Activated T-helper 1 cell treated with Interleukin-2 at 50 U/mL for 16 hours (primary cell): ENCODE data around the gene EFNB2.

ENCODE experiments used
- DNase-seq: peaks from one replicate; pipeline ENCODE4 v3.0.0-alpha.2; 2020; ENCODE audit warnings: low read depth

The EFNB2 gene

GRCh38 chr13:106535552-106536243 lies at the start of gene EFNB2:
Gene EFNB2, minus strand, starts transcription at chr13:106535662. Its CDS starts 698 bp downstream, at chr13:106534964.
- DNase-seq, result peak; percentile 81

- DNase-seq, result no peak
Observed at GRCh38 chr13:106581225-106581624, 45.8 kb upstream of the EFNB2 start.

GRCh38 chr13:106575896-106576295 lies 40.4 kb upstream of the EFNB2 start:
- DNase-seq, result no peak

- no peak for DNase-seq
Observed at GRCh38 chr13:106573868-106574267, 38.4 kb upstream of the EFNB2 start.

GRCh38 chr13:106573284-106573846 lies 37.9 kb upstream of the EFNB2 start:
- no peak for DNase-seq

- DNase-seq, result peak; percentile 56
Observed at GRCh38 chr13:106570299-106570852, 34.9 kb upstream of the EFNB2 start.

- no peak for DNase-seq
Observed at GRCh38 chr13:106569233-106570095, 34.0 kb upstream of the EFNB2 start.

- DNase-seq, result no peak
Observed at GRCh38 chr13:106568299-106569003, 33.0 kb upstream of the EFNB2 start.

- DNase-seq, result peak; percentile 93
Observed at GRCh38 chr13:106567474-106568298, 32.2 kb upstream of the EFNB2 start, which contains the start of gene ARGLU1. Gene ARGLU1, minus strand, starts transcription at chr13:106568137. Its CDS starts 218 bp downstream, at chr13:106567919.

- DNase-seq, result peak; percentile 15
Observed at GRCh38 chr13:106566641-106567473, 31.4 kb upstream of the EFNB2 start.

GRCh38 chr13:106565127-106565775 lies 29.8 kb upstream of the EFNB2 start:
- DNase-seq, result no peak

- no peak for DNase-seq
Observed at GRCh38 chr13:106562301-106562700, 26.8 kb upstream of the EFNB2 start.

- no peak for DNase-seq
Observed at GRCh38 chr13:106561551-106562170, 26.2 kb upstream of the EFNB2 start.

- no peak for DNase-seq
Observed at GRCh38 chr13:106560821-106561220, 25.4 kb upstream of the EFNB2 start.

- DNase-seq, result no peak
Observed at GRCh38 chr13:106558527-106558926, 23.1 kb upstream of the EFNB2 start.

- DNase-seq, result no peak
Observed at GRCh38 chr13:106555631-106556328, 20.3 kb upstream of the EFNB2 start.

- no peak for DNase-seq
Observed at GRCh38 chr13:106551751-106552150, 16.3 kb upstream of the EFNB2 start.

- no peak for DNase-seq
Observed at GRCh38 chr13:106551350-106551749, 15.9 kb upstream of the EFNB2 start.
